HG03097 (cell line): ENCODE data around the gene CDAN1.

Experiments
- ATAC-seq: cut with Tn5 transposase; IDR thresholded peaks from one replicate; pipeline ENCODE4 v1.9.1; 2021; ENCODE audit not compliant: unreplicated experiment, low FRiP score

CDAN1 gene

GRCh38 chr15:42675021-42675420 lies 61.9 kb downstream of the CDAN1 start:
- no peak for ATAC-seq

GRCh38 chr15:42674472-42674871 lies 62.5 kb downstream of the CDAN1 start:
- no peak for ATAC-seq
